Measurements from ENCODE around the gene PRXL2B. TPM values are rescaled to one million over a fixed set of nuclear protein-coding genes. Genes with fewer than 3 reads are reported as not detected.

Gene PRXL2B
- total RNA-seq, 2 experiments from 2014 or later = 37.3 to 37.6 TPM

DNA sequence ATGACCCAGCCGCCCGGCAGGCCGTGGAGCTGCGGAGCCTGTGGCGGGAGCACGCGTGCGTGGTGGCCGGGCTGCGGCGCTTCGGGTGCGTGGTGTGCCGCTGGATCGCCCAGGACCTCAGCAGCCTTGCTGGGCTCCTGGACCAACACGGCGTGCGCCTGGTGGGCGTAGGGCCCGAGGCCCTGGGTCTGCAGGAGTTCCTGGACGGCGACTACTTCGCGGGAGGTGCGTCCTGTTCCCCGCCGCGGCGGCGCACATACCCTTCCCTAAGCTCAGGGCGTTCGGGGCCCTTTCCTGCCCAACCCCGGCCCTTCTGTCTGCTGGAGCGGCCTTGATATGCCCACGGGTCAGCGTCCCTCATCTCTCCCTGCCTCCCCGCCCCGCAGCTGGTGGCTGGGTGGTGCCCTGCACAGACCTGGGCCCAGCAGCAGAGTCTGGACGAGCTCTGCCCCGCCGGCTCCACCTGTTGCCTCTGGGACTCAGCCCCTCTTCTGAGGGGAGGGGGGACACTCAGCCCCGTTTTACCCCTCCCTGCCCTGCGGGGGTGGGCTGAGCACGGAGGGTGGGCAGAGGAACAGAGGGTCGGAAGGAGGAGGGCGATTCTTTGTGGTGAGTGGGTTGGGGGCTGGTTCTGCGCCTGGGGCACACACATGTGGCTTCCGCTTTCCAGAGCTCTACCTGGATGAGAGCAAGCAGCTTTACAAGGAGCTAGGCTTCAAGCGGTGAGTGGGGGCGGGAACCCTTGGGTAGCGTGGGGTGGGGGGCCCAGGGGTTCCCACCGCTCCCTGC is 688 bp downstream of the PRXL2B start:
- Mint-ChIP-seq H3K4me1 (peaks cover 26% of the 10 kb centered on the region), H3K4me3 (peak overlapping the region; percentile 85), H3K9me3 (no peaks in the 10 kb centered on the region), H3K36me3 (peaks cover 2% of the 10 kb centered on the region), H3K27ac (peak overlapping the region; percentile 74), H3K27me3 (no peaks in the 10 kb centered on the region)
- ATAC-seq (ENCODE audit: low read depth) (no peak), DNase-seq (no peak)
- POLR2A ChIA-PET = interaction anchor here (0.6 to 7.8 kb wide), 11 partner anchors 9 to 392 kb away, joined by 3 to 231 read pairs (median 4); partner anchors contain the start of genes FAAP20, PANK4, PEX10 and TNFRSF14

DNA sequence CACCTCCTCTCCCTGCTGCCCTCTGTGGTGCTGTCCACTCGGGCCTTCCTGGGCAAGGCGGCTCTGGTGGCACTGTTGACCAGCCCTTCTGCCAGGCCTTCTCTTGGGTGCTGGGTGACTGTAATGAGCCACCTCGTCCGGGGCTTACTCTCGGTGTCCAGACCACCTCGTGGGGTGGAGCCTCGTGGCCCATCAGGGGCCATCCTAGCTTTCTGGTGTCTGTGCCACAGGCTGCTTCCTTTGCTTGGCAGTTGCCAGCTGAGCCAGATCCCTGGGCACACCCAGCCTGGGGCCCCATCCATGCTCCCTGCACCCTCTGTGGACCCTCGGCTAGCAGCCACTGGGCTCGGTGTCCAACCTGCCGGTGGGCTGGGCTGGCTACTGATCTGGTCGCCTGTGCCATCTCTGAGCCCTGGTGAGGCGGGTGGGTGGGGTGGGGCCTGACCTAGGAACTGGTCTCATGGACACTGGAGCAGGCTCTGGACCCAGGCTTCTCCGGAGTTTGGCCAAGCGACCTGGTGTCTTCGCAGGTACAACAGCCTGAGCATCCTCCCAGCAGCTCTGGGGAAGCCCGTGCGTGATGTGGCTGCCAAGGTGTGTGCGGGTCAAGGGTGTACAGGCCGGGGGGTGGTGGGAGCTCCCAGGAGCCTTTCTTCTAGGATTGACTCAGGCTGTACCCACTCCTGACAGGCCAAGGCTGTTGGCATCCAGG is 1.4 kb downstream of the PRXL2B start:
- no peaks in the 10 kb centered on the region for H3K27me3 Mint-ChIP-seq
- peak overlapping the region; percentile 58 for H3K27ac Mint-ChIP-seq
- no peaks in the 10 kb centered on the region for H3K9me3 Mint-ChIP-seq
- POLR2A ChIA-PET = interaction anchor here (0.9 to 7.8 kb wide), 7 partner anchors 8 to 63 kb away, joined by 3 to 231 read pairs (median 5); partner anchors contain the start of genes PANK4 and TNFRSF14
- peak overlapping the region; percentile 85 for H3K4me3 Mint-ChIP-seq
- ATAC-seq (ENCODE audit: low read depth) (no peak), DNase-seq (no peak)
- peaks cover 25% of the 10 kb centered on the region for H3K4me1 Mint-ChIP-seq
- peaks cover 2% of the 10 kb centered on the region for H3K36me3 Mint-ChIP-seq

DNA sequence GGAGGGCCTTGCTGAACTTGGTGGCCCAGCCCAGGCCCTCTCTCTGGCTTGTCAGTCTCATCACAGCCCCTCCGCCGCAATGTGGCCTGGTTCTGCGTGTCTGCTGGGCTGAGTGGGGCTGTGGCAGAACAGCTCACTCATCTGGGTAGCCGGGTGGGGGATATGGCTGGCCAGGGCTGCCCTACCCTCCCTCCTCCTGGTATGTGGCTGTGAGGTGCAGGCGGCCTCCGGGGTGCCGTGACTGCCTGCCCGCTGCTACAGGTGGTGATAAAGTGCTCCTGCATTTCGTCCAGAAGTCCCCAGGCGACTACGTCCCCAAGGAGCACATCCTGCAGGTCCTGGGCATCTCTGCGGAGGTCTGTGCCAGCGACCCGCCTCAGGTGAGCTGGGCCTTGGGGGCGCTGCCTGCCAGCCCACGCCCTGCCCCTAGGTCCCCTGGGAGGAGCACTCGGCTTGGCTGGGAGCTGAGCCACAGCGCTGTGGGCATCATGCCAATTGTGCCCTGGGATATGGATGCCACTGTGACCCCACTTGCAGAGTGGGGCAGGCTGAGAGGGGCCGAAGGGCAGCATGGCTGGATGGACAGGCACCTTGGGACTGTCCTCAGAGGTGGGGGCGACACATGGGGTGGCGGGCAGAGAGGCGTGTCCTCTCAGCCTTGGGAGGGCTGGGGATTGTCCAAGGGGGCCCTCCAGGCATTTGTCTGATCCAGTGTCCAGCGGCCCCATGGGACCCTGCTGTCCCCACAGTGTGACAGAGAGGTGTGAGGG is 2.3 kb downstream of the PRXL2B start:
- no peak overlapping the region for H3K4me3 Mint-ChIP-seq
- peaks cover 2% of the 10 kb centered on the region for H3K36me3 Mint-ChIP-seq
- H3K27me3 Mint-ChIP-seq = no peaks in the 10 kb centered on the region

GRCh38 chr1:2589431-2590232 is 3.1 kb downstream of the PRXL2B start:
- ATAC-seq (ENCODE audit: low read depth) = no peak
- no peaks in the 10 kb centered on the region for H3K9me3 Mint-ChIP-seq
- peak; percentile 27 for DNase-seq
- H3K36me3 Mint-ChIP-seq = peaks cover 2% of the 10 kb centered on the region
- no peak overlapping the region for H3K27ac Mint-ChIP-seq
- no peak overlapping the region for H3K4me3 Mint-ChIP-seq
- peaks cover 10% of the 10 kb centered on the region for H3K4me1 Mint-ChIP-seq
- POLR2A ChIA-PET = interaction anchor here (0.6 to 7.8 kb wide), 2 partner anchors 30 to 401 kb away, joined by 3 to 231 read pairs; partner anchors contain the start of gene TNFRSF14
- no peaks in the 10 kb centered on the region for H3K27me3 Mint-ChIP-seq

More for the DNA sequence above, 2.3 kb downstream of the PRXL2B start:
- ATAC-seq (ENCODE audit: low read depth) (no peak), DNase-seq (no peak)
- peaks cover 17% of the 10 kb centered on the region for H3K4me1 Mint-ChIP-seq
- no peak overlapping the region for H3K27ac Mint-ChIP-seq
- POLR2A ChIA-PET = interaction anchor here (0.6 to 7.8 kb wide), 3 partner anchors 29 to 400 kb away, joined by 3 to 231 read pairs (median 3); partner anchors contain the start of gene TNFRSF14
- H3K9me3 Mint-ChIP-seq = no peaks in the 10 kb centered on the region

- no peaks in the 10 kb centered on the region for H3K9me3 Mint-ChIP-seq
- H3K27me3 Mint-ChIP-seq = no peaks in the 10 kb centered on the region
- H3K36me3 Mint-ChIP-seq = peaks cover 2% of the 10 kb centered on the region
- H3K27ac Mint-ChIP-seq = no peak overlapping the region
- H3K4me3 Mint-ChIP-seq = no peak overlapping the region
- POLR2A ChIA-PET = no interaction called here
- peaks cover 5% of the 10 kb centered on the region for H3K4me1 Mint-ChIP-seq
- peak; percentile 30 for DNase-seq
- ATAC-seq (ENCODE audit: low read depth) = no peak
These were observed 3.9 kb downstream of the PRXL2B start for GRCh38 chr1:2590233-2591141.

DNA sequence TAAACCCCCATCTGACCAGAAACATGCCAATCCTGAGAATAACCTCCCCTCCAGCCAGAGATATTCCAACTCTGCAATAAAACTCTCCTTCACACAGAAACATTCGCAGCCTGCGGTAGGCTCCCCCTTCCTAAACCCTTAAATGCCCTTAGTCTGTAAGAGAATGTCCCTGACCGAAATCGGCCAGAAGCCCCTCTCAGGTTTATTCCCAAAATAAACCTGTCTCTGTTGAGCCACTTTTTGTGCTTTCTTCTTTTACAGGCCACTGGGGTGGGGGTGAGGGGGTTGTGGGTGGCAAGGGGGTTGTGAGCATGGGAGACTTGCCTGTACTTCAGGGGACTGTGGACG is 4.6 kb downstream of the PRXL2B start:
- H3K27ac Mint-ChIP-seq = no peak overlapping the region
- no peak overlapping the region for H3K4me3 Mint-ChIP-seq
- H3K27me3 Mint-ChIP-seq = no peaks in the 10 kb centered on the region
- H3K36me3 Mint-ChIP-seq = peaks cover 2% of the 10 kb centered on the region
- ATAC-seq (ENCODE audit: low read depth) (no peak), DNase-seq (peak; percentile 3)
- H3K9me3 Mint-ChIP-seq = no peaks in the 10 kb centered on the region
- peaks cover 5% of the 10 kb centered on the region for H3K4me1 Mint-ChIP-seq
- POLR2A ChIA-PET = no interaction called here

DNA sequence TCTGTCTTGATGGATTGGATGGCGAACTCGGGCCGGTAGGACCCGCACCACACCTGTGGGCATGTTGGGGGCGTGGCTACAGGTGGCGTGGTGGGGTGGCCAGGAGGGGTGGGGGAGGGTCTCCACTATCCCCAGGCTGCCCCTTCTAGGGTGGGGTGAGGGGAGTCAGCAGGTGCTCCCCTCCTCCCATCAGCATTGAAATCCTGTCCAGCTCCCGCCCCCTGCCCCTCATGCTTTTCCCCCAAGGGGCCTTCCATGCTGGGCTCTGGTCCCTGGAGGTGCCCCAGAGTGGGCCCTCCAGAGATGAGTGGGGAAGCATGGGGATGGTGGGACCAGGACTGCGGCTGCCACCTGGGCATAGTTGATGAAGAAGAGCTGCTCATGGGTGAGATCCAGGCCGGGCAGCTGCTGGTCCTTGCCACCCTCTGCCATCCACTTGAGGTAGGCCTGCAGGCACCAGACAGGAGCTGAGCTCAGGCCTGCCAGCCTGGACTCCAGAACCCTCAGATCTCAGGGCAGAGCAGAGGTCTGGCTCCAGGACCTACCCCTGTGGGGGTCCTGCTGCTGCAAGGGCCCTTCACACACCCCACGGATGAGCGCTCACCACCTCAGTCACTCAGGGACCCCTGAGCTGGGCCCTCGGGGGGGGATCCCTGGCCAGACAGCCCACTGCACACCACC is 5.1 kb downstream of the PRXL2B start:
- peaks cover 2% of the 10 kb centered on the region for H3K36me3 Mint-ChIP-seq
- H3K9me3 Mint-ChIP-seq = no peaks in the 10 kb centered on the region
- no peak for ATAC-seq (ENCODE audit: low read depth)
- H3K4me1 Mint-ChIP-seq = peaks cover 5% of the 10 kb centered on the region
- POLR2A ChIA-PET = no interaction called here
- peak overlapping the region; percentile 34 for H3K27ac Mint-ChIP-seq
- H3K4me3 Mint-ChIP-seq = no peak overlapping the region
- DNase-seq = peak; percentile 30
- no peaks in the 10 kb centered on the region for H3K27me3 Mint-ChIP-seq

- ATAC-seq (ENCODE audit: low read depth) = peak; percentile 53
- peak overlapping the region; percentile 78 for H3K27ac Mint-ChIP-seq
- peak overlapping the region; percentile 73 for H3K4me3 Mint-ChIP-seq
- DNase-seq = peak; percentile 31
- peaks cover 3% of the 10 kb centered on the region for H3K4me1 Mint-ChIP-seq
- no peaks in the 10 kb centered on the region for H3K27me3 Mint-ChIP-seq
- no peaks in the 10 kb centered on the region for H3K9me3 Mint-ChIP-seq
- POLR2A ChIA-PET = no interaction called here
- peaks cover 2% of the 10 kb centered on the region for H3K36me3 Mint-ChIP-seq
These were observed 6.1 kb downstream of the PRXL2B start for GRCh38 chr1:2592672-2593071.

DNA sequence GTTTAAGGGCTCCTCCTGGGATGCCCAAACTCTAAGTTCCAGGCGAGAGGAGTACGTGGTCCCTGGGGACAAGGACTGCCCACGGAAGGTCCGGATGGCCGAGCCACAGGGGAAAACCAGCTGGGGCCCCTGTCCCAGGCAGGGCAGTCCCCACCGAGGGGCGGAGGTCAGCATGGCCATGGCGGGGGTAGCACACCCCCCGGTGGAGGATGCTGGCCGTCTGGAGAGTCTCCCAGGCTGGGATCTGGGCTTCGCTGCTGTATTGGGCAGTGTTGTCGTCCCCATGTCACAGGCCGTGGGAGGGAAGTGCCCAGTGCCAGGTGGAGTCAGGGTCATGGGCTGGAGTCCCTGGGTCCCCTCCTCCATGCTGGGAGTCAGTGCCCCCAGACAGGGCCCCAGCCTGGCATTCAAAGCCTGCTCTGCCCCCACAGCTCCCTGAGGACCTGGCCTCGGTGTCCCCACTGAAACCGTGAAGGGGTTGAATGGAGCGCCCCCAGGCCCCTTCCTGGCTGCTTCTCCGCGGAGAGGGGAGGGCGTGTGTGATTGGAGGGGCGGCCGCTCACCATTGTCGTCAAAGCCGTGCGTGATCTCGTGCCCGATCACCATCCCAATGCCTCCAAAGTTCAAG is 6.8 kb downstream of the PRXL2B start:
- Mint-ChIP-seq H3K4me1 (peaks cover 3% of the 10 kb centered on the region), H3K36me3 (peaks cover 2% of the 10 kb centered on the region), H3K4me3 (no peak overlapping the region), H3K27ac (no peak overlapping the region), H3K9me3 (no peaks in the 10 kb centered on the region), H3K27me3 (no peaks in the 10 kb centered on the region)
- DNase-seq (peak; percentile 32), ATAC-seq (ENCODE audit: low read depth) (no peak)
- POLR2A ChIA-PET = no interaction called here

GRCh38 chr1:2594001-2594640 is 7.5 kb downstream of the PRXL2B start:
- no peak overlapping the region for H3K4me3 Mint-ChIP-seq
- POLR2A ChIA-PET = interaction anchor here (1.0 kb wide), 1 partner anchor 46 kb away, joined by 3 read pairs; no protein-coding TSS in a partner anchor
- H3K9me3 Mint-ChIP-seq = no peaks in the 10 kb centered on the region
- DNase-seq (no peak), ATAC-seq (ENCODE audit: low read depth) (no peak)
- peaks cover 3% of the 10 kb centered on the region for H3K4me1 Mint-ChIP-seq
- peaks cover 2% of the 10 kb centered on the region for H3K36me3 Mint-ChIP-seq
- no peaks in the 10 kb centered on the region for H3K27me3 Mint-ChIP-seq
- no peak overlapping the region for H3K27ac Mint-ChIP-seq
